Measurements from ENCODE around the gene CLEC4E. TPM values are rescaled to one million over a fixed set of nuclear protein-coding genes. Genes with fewer than 3 reads are reported as not detected.
"Not testable (repeated sequence)": the region's sequence is repeated elsewhere in the genome, so short reads cannot be mapped to it uniquely, and the experiment has no call there.

CLEC4E gene
- total RNA-seq, 1 donor from 2014 or later = 16.8 TPM

DNA sequence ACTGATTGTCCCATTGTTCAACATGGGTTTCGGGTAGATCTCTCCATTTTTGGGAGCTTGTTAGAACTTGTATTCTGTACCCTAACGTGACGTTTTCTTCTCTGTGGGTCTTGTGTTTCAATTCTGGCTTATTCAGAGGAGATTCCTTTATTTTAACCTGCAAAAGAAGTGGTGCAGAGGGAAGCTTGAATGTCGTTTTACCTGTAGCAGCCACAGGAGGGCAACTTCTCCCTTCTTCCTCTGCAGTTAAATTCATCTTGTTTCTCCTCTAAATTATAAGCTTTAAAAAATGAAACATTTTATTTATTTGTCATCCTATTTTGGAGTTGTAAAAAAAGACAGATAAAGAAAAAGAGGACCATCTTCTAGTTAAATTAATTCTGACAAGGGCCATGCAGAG lies 41.1 kb downstream of the CLEC4E start:
- Histone ChIP-seq H3K27ac (no peak overlapping the region), H3K27me3 (peaks cover 9% of the 10 kb centered on the region)
- intact Hi-C loops (cut with DNase I) = no loop called here

DNA sequence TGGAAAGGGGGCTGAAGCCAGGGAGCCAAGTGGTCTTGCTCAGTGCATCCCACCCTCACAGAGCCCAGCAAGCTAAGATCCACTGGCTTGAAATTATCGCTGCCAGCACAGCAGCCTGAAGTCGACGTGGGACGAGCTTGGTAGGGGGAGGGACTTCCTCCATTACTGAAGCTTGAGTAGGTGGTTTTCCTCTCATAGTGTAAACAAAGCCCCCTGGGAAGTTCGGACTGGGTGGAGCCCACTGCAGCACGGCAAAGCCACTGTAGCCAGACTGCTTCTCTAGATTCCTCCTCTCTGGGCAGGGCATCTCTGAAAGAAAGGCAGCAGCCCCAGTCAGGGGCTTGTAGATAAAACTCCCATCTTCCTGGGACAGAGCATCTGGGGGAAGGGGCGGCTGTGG lies 44.6 kb downstream of the CLEC4E start:
- DNase-seq; H3K36me3 ChIP-seq; H3K4me1 ChIP-seq; ATAC-seq; H3K4me3 ChIP-seq; H3K9me3 ChIP-seq; intact Hi-C loops (cut with DNase I); H3K27me3 ChIP-seq; H3K27ac ChIP-seq: not testable (repeated sequence)

More for the DNA sequence above, 41.1 kb downstream of the CLEC4E start:
- Histone ChIP-seq H3K4me3 (no peak overlapping the region), H3K4me1 (no peaks in the 10 kb centered on the region), H3K9me3 (no peaks in the 10 kb centered on the region), H3K36me3 (no peaks in the 10 kb centered on the region)
- DNase-seq (no peak), ATAC-seq (no peak)
- TF ChIP-seq, protein P1, sequence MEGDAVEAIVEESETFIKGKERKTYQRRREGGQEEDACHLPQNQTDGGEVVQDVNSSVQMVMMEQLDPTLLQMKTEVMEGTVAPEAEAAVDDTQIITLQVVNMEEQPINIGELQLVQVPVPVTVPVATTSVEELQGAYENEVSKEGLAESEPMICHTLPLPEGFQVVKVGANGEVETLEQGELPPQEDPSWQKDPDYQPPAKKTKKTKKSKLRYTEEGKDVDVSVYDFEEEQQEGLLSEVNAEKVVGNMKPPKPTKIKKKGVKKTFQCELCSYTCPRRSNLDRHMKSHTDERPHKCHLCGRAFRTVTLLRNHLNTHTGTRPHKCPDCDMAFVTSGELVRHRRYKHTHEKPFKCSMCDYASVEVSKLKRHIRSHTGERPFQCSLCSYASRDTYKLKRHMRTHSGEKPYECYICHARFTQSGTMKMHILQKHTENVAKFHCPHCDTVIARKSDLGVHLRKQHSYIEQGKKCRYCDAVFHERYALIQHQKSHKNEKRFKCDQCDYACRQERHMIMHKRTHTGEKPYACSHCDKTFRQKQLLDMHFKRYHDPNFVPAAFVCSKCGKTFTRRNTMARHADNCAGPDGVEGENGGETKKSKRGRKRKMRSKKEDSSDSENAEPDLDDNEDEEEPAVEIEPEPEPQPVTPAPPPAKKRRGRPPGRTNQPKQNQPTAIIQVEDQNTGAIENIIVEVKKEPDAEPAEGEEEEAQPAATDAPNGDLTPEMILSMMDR (IDR thresholded peaks at IDR 0.05) = peak; percentile 21

DNA sequence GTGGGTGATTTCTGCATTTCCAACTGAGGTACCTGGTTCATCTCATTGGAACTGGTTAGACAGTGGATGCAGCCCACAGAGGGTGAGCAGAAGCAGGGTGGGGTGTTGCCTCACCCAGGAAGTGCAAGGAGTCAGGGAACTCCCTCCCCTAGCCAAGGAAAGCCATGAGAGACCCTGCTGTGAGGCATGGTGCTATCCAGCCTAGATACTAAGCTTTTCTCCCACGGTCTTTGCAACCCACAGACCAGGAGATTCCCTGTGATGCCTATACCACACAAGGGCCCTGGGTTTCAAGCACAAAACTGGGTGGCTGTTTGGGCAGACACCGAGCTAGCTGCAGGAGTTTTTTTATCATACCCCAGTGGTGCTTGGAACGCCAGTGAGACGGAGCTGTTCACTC lies 45.0 kb downstream of the CLEC4E start:
- DNase-seq; H3K4me3 ChIP-seq; H3K27me3 ChIP-seq; H3K27ac ChIP-seq; intact Hi-C loops (cut with DNase I); H3K4me1 ChIP-seq; H3K9me3 ChIP-seq; H3K36me3 ChIP-seq; ATAC-seq: not testable (repeated sequence)

DNA sequence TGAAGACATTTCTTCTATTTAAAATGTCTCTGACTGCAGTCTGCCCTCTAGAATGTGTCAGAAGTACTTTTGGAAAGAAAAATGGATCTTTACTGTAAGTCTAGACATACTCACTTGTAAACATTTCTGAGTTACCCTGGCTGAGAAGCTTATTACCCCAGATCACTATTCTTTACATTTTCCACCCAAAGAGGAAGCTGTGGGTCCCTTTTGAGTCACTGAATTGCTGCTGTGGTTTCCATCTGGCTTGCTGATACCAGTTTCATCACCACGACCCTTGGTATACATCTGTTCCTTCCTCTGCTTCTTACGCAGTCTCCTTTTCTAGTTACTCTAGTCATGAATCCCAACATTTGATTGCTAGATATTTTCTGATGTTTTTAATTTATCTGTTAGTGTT lies 47.6 kb downstream of the CLEC4E start:
- H3K36me3 ChIP-seq = no peaks in the 10 kb centered on the region
- DNase-seq = no peak
- H3K9me3 ChIP-seq = no peaks in the 10 kb centered on the region
- H3K4me3 ChIP-seq = no peak overlapping the region
- H3K27me3 ChIP-seq = peaks cover 4% of the 10 kb centered on the region
- peak; percentile 94 for ATAC-seq
- H3K4me1 ChIP-seq = no peaks in the 10 kb centered on the region
- intact Hi-C loops (cut with DNase I) = no loop called here
- TF ChIP-seq, protein P1 (IDR thresholded peaks at IDR 0.05) = no peak
- H3K27ac ChIP-seq = no peak overlapping the region

DNA sequence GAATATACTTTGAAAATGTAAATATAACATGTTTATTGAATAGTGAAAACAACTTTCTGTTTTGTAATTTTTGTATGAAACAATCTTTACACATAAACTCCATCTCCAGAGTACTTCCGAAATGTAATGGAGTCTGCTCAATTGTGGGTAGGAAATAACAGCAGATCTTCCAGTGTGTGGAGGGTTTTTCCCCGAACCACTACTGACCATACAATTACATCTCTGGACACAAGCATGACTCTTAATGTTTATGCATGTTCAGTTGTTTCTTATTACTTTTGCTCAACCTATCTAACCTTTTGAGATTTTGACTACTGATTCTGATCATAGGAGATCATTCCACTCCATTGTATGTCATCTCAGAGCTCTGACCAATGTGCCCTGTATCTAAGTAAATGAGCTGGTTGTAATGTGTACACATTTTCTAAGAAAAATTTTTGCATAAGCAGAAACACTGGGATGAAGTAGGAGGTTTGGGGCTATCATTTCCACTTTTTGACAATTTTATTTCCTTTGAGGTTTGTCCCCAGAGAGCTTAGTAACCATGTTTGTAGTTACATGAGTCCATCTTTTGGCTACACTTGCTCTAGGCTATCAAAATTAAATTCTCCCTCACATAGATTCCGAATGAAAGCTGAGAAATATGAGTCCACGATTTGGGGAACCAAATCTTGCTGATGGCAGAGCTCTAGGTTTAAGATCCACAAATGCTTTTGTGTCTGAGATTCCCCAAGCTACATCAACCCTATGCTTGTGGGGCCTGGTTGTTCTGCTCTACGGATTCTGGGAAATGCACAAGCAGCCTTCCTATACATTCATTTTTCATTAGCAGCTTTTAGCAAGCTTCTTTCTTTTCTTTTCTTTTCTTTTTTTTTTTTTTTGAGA lies 48.8 kb downstream of the CLEC4E start:
- H3K9me3 ChIP-seq = no peaks in the 10 kb centered on the region
- TF ChIP-seq, protein P1 (IDR thresholded peaks at IDR 0.05) = no peak
- no peak overlapping the region for H3K27ac ChIP-seq
- DNase-seq = no peak
- no peaks in the 10 kb centered on the region for H3K4me1 ChIP-seq
- H3K27me3 ChIP-seq = peaks cover 2% of the 10 kb centered on the region
- no peak overlapping the region for H3K4me3 ChIP-seq
- peak; percentile 51 for ATAC-seq
- H3K36me3 ChIP-seq = no peaks in the 10 kb centered on the region
- intact Hi-C loops (cut with DNase I) = no loop called here

Other genes starting within 250 kb of the CLEC4E start
- gene CLEC6A, start 84.9 kb downstream of the CLEC4E start, total RNA-seq = 2.0 TPM
- gene CLEC4D, start 27.4 kb downstream of the CLEC4E start, total RNA-seq = 1.1 TPM
- 0.75 TPM for gene AICDA, start 72.0 kb upstream of the CLEC4E start, total RNA-seq
- gene MFAP5, start 121.9 kb upstream of the CLEC4E start, total RNA-seq = 2.8 TPM
- gene RIMKLB, start 157.1 kb upstream of the CLEC4E start, total RNA-seq = 32.0 TPM

All from upper lobe of right lung (tissue), 1 donor.